ENCODE data around the gene CNTN1.

DNA sequence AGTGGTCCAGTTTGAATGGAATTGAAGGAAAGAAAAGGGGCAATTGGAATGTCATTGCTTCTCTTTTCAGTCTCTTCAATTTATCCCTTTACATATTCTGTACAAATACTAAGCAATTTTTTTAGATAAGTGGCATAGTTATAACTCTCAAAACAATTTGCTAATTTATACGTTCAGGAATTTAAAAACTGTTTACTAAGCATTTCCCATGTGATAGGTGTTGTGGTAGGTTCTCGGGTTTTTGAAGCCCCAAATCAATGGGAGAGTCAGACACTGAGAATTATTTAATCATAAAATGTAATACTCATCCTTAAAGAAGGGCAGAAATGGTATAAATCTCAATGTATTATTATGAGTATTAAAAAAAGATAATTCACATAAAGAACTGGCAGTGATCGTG, 197.1 kb downstream of the CNTN1 start:
- TF ChIP-seq, protein P1, sequence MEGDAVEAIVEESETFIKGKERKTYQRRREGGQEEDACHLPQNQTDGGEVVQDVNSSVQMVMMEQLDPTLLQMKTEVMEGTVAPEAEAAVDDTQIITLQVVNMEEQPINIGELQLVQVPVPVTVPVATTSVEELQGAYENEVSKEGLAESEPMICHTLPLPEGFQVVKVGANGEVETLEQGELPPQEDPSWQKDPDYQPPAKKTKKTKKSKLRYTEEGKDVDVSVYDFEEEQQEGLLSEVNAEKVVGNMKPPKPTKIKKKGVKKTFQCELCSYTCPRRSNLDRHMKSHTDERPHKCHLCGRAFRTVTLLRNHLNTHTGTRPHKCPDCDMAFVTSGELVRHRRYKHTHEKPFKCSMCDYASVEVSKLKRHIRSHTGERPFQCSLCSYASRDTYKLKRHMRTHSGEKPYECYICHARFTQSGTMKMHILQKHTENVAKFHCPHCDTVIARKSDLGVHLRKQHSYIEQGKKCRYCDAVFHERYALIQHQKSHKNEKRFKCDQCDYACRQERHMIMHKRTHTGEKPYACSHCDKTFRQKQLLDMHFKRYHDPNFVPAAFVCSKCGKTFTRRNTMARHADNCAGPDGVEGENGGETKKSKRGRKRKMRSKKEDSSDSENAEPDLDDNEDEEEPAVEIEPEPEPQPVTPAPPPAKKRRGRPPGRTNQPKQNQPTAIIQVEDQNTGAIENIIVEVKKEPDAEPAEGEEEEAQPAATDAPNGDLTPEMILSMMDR (conservative IDR thresholded peaks at IDR 0.05): no peak
- no peak for TF ChIP-seq ZFX (IDR thresholded peaks at IDR 0.05)
